ENCODE results near the gene SLC9A9. TPM values are rescaled to one million over a fixed set of nuclear protein-coding genes. Genes with fewer than 3 reads are reported as not detected.

SLC9A9 gene
- total RNA-seq, 4 donors from 2014 or later: 10.1 to 27.2 (median 16.7) TPM

GRCh38 chr3:143653935-143654334, 194.3 kb downstream of the SLC9A9 start:
- no peak overlapping the region for H3K27ac ChIP-seq
- peaks cover 0 to 13% of the 10 kb centered on the region in 2 donors for H3K36me3 ChIP-seq
- WGBS, 2 donors (ENCODE audit: low coverage in 1 of 2): 100% methylated on average over 2 of the region's 2 CpGs
- no peaks in the 10 kb centered on the region for H3K9me3 ChIP-seq
- H3K4me1 ChIP-seq: no peaks in the 10 kb centered on the region
- H3K4me3 ChIP-seq: no peak overlapping the region
- no peaks in the 10 kb centered on the region for H3K27me3 ChIP-seq
- no peak for ATAC-seq
- TF ChIP-seq CTCF (IDR thresholded peaks at IDR 0.05): no peak
- no peak for TF ChIP-seq EP300 (IDR thresholded peaks at IDR 0.05)
- no peak for TF ChIP-seq POLR2AphosphoS5 (IDR thresholded peaks at IDR 0.05)
- no peak for TF ChIP-seq POLR2A (IDR thresholded peaks at IDR 0.05)

DNA sequence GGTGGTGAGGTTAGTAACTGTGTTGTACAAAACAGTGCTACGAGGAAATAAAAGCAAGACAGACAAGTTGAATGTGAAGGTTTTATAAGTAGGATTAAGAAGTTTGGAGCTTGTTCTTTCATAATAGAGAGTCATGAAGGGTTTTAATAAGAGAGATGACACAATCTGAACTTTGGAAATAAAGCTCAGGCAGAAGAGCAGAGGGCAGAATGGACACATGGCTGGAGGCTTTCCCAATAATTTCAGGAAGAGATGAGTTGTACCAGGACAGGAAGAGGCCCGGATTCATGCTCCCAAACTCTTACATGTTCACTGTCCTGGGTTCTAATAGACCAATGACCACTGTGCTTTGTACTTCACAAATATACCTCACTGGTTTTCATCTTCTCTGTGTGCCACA, 194.8 kb downstream of the SLC9A9 start:
- no peak overlapping the region for H3K4me3 ChIP-seq
- TF ChIP-seq EP300 (IDR thresholded peaks at IDR 0.05) (no peak), CTCF (IDR thresholded peaks at IDR 0.05) (no peak), POLR2AphosphoS5 (IDR thresholded peaks at IDR 0.05) (no peak), POLR2A (IDR thresholded peaks at IDR 0.05) (no peak)
- no peaks in the 10 kb centered on the region for H3K27me3 ChIP-seq
- no peaks in the 10 kb centered on the region for H3K9me3 ChIP-seq
- no peaks in the 10 kb centered on the region for H3K4me1 ChIP-seq
- no peak for ATAC-seq
- 90 to 100% methylated on average over 2 of the region's 2 CpGs for WGBS, 2 donors (ENCODE audit: low coverage in 1 of 2)
- peaks cover 0 to 13% of the 10 kb centered on the region in 2 donors for H3K36me3 ChIP-seq
- no peak overlapping the region for H3K27ac ChIP-seq

DNA sequence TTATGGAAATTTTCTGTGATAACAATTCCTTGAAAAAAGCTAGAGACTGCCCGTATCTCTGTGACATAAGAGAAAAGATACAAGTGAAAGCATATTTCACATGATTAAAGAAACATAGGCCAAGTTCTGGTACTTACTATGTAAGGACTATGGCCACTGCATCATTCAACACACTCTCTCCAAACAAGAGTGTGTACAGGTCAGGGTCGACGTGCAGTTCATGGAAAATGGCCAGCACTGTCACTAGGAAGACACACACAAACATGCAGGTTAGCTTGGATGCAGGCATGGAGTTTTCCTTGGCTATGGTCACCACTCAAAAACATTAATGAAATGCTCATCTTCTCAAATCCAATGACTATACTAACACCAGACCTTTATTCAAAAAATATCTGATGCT, 196.2 kb downstream of the SLC9A9 start:
- Histone ChIP-seq H3K4me3 (no peak overlapping the region), H3K27ac (no peak overlapping the region), H3K36me3 (peaks cover 0 to 13% of the 10 kb centered on the region in 2 donors), H3K27me3 (no peaks in the 10 kb centered on the region), H3K4me1 (no peaks in the 10 kb centered on the region), H3K9me3 (no peaks in the 10 kb centered on the region)
- ATAC-seq: no peak
- 73 to 92% methylated on average over 3 of the region's 3 CpGs for WGBS, 2 donors (ENCODE audit: low coverage in 1 of 2)
- TF ChIP-seq EP300 (IDR thresholded peaks at IDR 0.05): no peak

DNA sequence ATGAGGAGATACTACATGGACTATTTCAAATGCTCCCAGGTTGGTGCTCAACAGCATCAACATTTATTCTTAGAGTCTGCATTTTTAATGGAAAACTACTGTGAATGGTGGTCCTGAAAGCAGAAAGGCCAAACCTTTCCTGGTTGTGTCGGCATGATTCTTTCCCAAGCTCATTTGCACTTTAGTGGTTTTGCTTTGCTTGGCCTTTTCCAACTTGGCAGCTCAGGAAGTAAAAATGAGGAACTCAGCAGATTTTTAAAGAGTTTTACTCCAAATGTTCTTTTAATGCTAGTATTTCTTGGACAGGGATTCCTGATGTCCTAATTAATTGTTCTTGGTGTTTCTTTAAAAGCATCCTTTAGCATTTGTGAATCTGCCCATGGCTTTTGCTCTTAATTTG, 197.4 kb downstream of the SLC9A9 start:
- H3K27me3 ChIP-seq: no peaks in the 10 kb centered on the region
- no peaks in the 10 kb centered on the region for H3K4me1 ChIP-seq
- H3K4me3 ChIP-seq: no peak overlapping the region
- no peaks in the 10 kb centered on the region for H3K9me3 ChIP-seq
- H3K27ac ChIP-seq: no peak overlapping the region
- H3K36me3 ChIP-seq: peaks cover 0 to 13% of the 10 kb centered on the region in 2 donors
- no peak for ATAC-seq
- WGBS, 2 donors (ENCODE audit: low coverage in 1 of 2): 67 to 88% methylated on average over 1 of the region's 1 CpG
- TF ChIP-seq CTCF (IDR thresholded peaks at IDR 0.05) (no peak), POLR2AphosphoS5 (IDR thresholded peaks at IDR 0.05) (no peak), EP300 (IDR thresholded peaks at IDR 0.05) (no peak), POLR2A (IDR thresholded peaks at IDR 0.05) (no peak)

DNA sequence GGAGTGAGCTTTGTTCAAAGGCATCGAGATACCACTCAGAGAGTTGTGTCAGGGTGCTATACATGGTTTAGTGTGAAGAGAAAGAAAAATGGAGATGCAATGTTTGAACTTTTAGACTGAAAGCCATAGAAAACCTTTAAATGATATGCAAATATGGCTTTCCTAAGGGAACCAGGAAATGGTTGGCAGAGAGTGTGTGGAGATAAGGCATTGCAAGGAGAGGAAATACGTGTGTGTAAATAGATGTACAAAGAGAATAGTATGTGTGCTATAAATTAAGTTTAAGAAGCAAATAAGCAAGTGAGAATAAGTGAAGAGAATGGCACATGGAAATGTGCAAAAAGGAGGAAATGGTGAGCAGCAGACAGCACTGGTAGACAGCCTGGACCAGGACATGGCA, 198.1 kb downstream of the SLC9A9 start:
- H3K36me3 ChIP-seq: peaks cover 0 to 13% of the 10 kb centered on the region in 2 donors
- no peaks in the 10 kb centered on the region for H3K9me3 ChIP-seq
- no peak overlapping the region for H3K27ac ChIP-seq
- no peaks in the 10 kb centered on the region for H3K4me1 ChIP-seq
- H3K4me3 ChIP-seq: no peak overlapping the region
- no peak for ATAC-seq
- TF ChIP-seq POLR2AphosphoS5 (IDR thresholded peaks at IDR 0.05) (no peak), EP300 (IDR thresholded peaks at IDR 0.05) (no peak), POLR2A (IDR thresholded peaks at IDR 0.05) (no peak), CTCF (IDR thresholded peaks at IDR 0.05) (no peak)
- WGBS, 2 donors (ENCODE audit: low coverage in 1 of 2): 81 to 100% methylated on average over 2 of the region's 2 CpGs
- H3K27me3 ChIP-seq: no peaks in the 10 kb centered on the region

All from gastroesophageal sphincter (tissue), 4 donors.